HepG2 (cell line): ENCODE results near the gene OSBPL8. TPM values are rescaled to one million over a fixed set of nuclear protein-coding genes. Genes with fewer than 3 reads are reported as not detected.

Experiments
- ATAC-seq: fragments of 200-7000 bp; cut with Tn5 transposase; 3 replicates; pipeline ENCODE4 v1.9.1; 2020; ENCODE audit warnings: mild to moderate bottlenecking, moderate library complexity
- BruUV-seq: library from RNA; stranded (reverse); fragments of 400-500 nt; replicated peaks from 2 replicates; lab custom pipeline; 2021; lab: Mats Ljungman, UMichigan
- CTCF ChIA-PET: fragments of 300-600 bp; formaldehyde crosslinking; extraction: SDS; loops from one replicate; lab custom pipeline; 2021; ENCODE audit warnings: low total read pairs, inconsistent platforms, low intra/inter-chr PET ratio; lab: Yijun Ruan, JAX
- POLR2A ChIA-PET: fragments of 350-600 bp; sonication (Branson Sonifier 250); formaldehyde crosslinking; loops from one replicate; lab custom pipeline; 2020; ENCODE audit warnings: antibody characterized with exemption, inconsistent platforms; lab: Yijun Ruan, JAX
- DNase-seq: peaks from one replicate; pipeline ENCODE4 v3.0.0-alpha.2; 2015; ENCODE audit warnings: low spot score
- FAIRE-seq: peaks from 3 replicates; lab custom pipeline; 2011; peaks lifted over from hg19 to GRCh38; lab: Jason Lieb, UNC
- H2AFZ ChIP-seq: one replicate; pipeline ENCODE4 v1.6.1; 2011; ENCODE audit warnings: low read length, inconsistent platforms
- H3K27ac ChIP-seq: fragments of 300-600 bp; 3 replicates; pipeline ENCODE4 v1.8.0; 2011; ENCODE audit warnings: mixed run types, mild to moderate bottlenecking, mixed read lengths, low read length, inconsistent platforms; ENCODE audit not compliant: insufficient read depth; ENCODE audit errors: extremely low read length
- H3K27me3 ChIP-seq, 2 experiments: fragments of 200-600 bp in 1 of 2; 2 replicates in 1 of 2; 3 replicates in 1 of 2; pipeline versions ENCODE4 v1.6.0 to v1.8.0; 2011; ENCODE audit warnings: low read length in 2 of 2, mild to moderate bottlenecking in 2 of 2, moderate library complexity in 2 of 2, inconsistent platforms in 1 of 2; ENCODE audit not compliant: insufficient read depth in 2 of 2, control insufficient read depth in 1 of 2
- H3K36me3 ChIP-seq, 2 experiments: fragments of 200-600 bp in 1 of 2; replicated peaks in 1 of 2; 2 replicates in 1 of 2; 3 replicates in 1 of 2; pipeline versions ENCODE4 v1.5.1 to v1.8.0; 2011; ENCODE audit warnings: low read length in 2 of 2, inconsistent platforms in 1 of 2; ENCODE audit not compliant: insufficient read depth in 2 of 2, control insufficient read depth in 1 of 2
- H3K4me1 ChIP-seq: 2 replicates; pipeline ENCODE4 v1.5.1; 2012; ENCODE audit warnings: low read length, inconsistent platforms; ENCODE audit not compliant: insufficient read depth
- H3K4me2 ChIP-seq: 2 replicates; pipeline ENCODE4 v1.6.0; 2011; ENCODE audit warnings: low read depth, low read length, inconsistent platforms
- H3K4me3 ChIP-seq, 3 experiments: fragments of 200-600 bp in 1 of 3; sonication (generic), shearing (Covaris generic) in 1 of 3; replicated peaks in 1 of 3; 2 replicates each; pipeline ENCODE4 v1.5.1; 2011 to 2016; ENCODE audit warnings: low read length in 3 of 3, inconsistent platforms in 2 of 3, low read depth in 2 of 3, mild to moderate bottlenecking in 2 of 3, control low read depth in 1 of 3, mixed read lengths in 1 of 3; ENCODE audit not compliant: insufficient read depth in 1 of 3
- H3K79me2 ChIP-seq: one replicate; pipeline ENCODE4 v1.6.1; 2011; ENCODE audit warnings: low read length, inconsistent platforms; ENCODE audit not compliant: insufficient read depth
- H3K9ac ChIP-seq: 2 replicates; pipeline ENCODE4 v1.6.0; 2011; ENCODE audit warnings: mild to moderate bottlenecking, low read depth, low read length, inconsistent platforms; ENCODE audit not compliant: insufficient read depth
- H3K9me3 ChIP-seq: 2 replicates; pipeline ENCODE4 v1.5.1; 2012; ENCODE audit warnings: mild to moderate bottlenecking, low read length
- H4K20me1 ChIP-seq: 2 replicates; pipeline ENCODE4 v1.6.0; 2011; ENCODE audit warnings: inconsistent platforms, mild to moderate bottlenecking, low read length, moderate library complexity; ENCODE audit not compliant: insufficient read depth
- AHR ChIP-seq: IDR thresholded peaks from 2 replicates; pipeline ENCODE4 v1.6.1; 2018; ENCODE audit warnings: missing genetic modification reagents, missing compliant biosample characterization
- ATRX ChIP-seq: sonication (generic); formaldehyde crosslinking; IDR thresholded peaks from 2 replicates; pipeline ENCODE4 v1.4.0; 2020; ENCODE audit warnings: missing genetic modification reagents, borderline replicate concordance
- HIVEP1 ChIP-seq: sonication (generic); formaldehyde crosslinking; IDR thresholded peaks from 2 replicates; pipeline ENCODE4 v1.4.0; 2020; ENCODE audit warnings: mild to moderate bottlenecking, missing genetic modification reagents
- ISL2 ChIP-seq: sonication (generic); formaldehyde crosslinking; IDR thresholded peaks from 2 replicates; pipeline ENCODE4 v1.5.0; 2020; ENCODE audit warnings: missing genetic modification reagents
- KDM1A ChIP-seq: IDR thresholded peaks from 2 replicates; pipeline ENCODE4 v1.6.1; 2016; ENCODE audit warnings: missing compliant biosample characterization
- KMT2A ChIP-seq: sonication (generic); formaldehyde crosslinking; IDR thresholded peaks from 2 replicates; pipeline ENCODE4 v1.4.0; 2020; ENCODE audit warnings: missing genetic modification reagents
- MED13 ChIP-seq: sonication (generic); formaldehyde crosslinking; IDR thresholded peaks from 2 replicates; pipeline ENCODE4 v1.5.0; 2020; ENCODE audit warnings: missing genetic modification reagents
- RFX5 ChIP-seq: IDR thresholded peaks from 2 replicates; pipeline ENCODE4 v1.6.1; 2011; ENCODE audit warnings: low read depth, low read length, improper control_type of control experiment
- SATB2 ChIP-seq: sonication (generic); formaldehyde crosslinking; IDR thresholded peaks from 2 replicates; pipeline ENCODE4 v1.5.0; 2020; ENCODE audit warnings: missing genetic modification reagents
- TEAD3 ChIP-seq: optimal IDR thresholded peaks from 2 replicates; pipeline ENCODE3; 2016; ENCODE audit warnings: borderline replicate concordance
- TFE3 ChIP-seq: IDR thresholded peaks from 2 replicates; pipeline ENCODE4 v1.6.1; 2016
- ZNF567 ChIP-seq: sonication (generic); formaldehyde crosslinking; IDR thresholded peaks from 2 replicates; pipeline ENCODE4 v1.8.1; 2023; ENCODE audit warnings: mild to moderate bottlenecking, missing genetic modification reagents, borderline replicate concordance
- ZNF704 ChIP-seq: sonication (generic); formaldehyde crosslinking; IDR thresholded peaks from 2 replicates; pipeline ENCODE4 v1.8.1; 2023; ENCODE audit warnings: mild to moderate bottlenecking, inconsistent platforms, moderate library complexity, missing genetic modification reagents, borderline replicate concordance
- ZSCAN5A ChIP-seq: sonication (generic); formaldehyde crosslinking; IDR thresholded peaks from 2 replicates; pipeline ENCODE4 v1.8.0; 2022; ENCODE audit warnings: mild to moderate bottlenecking, missing genetic modification reagents, borderline replicate concordance
- WGBS: methylation state at CpG from one replicate; pipeline ENCODE4 v1.1.6; 2017; ENCODE audit warnings: low lambda C conversion rate; 5-methylcytosine and 5-hydroxymethylcytosine counted together
- in situ Hi-C: cut with HindIII; loops from 2 replicates; pipeline ENCODE4 v1.10.0; 2017; ENCODE audit warnings: low pct_unique_long_range_greater_than_20kb; ENCODE audit not compliant: extremely low pct_ligation_motif_present
- intact Hi-C: fragments of 100-400 bp; cut with micrococcal nuclease; formaldehyde crosslinking; loops from one replicate; pipeline ENCODE4 v1.10.0; 2022; ENCODE audit not compliant: unreplicated experiment
- polyA plus RNA-seq, 8 experiments: library from polyadenylated mRNA; depleted of rRNA in 3 of 8; stranded (reverse) in 7 of 8; unstranded in 1 of 8; fragments of >200 nt; fragmentation: Illumina TruSeq in 4 of 8; extraction: Trizol in 4 of 8; gene quantifications; 2 replicates each; pipeline versions ENCODE4 v1.2.1 to v1.2.3, GENCODE V29; 2011 to 2016; ENCODE audit warnings: low read depth in 4 of 8, missing spikeins in 1 of 8, mixed read lengths in 1 of 8; ENCODE audit not compliant: insufficient read depth in 1 of 8
- total RNA-seq, 5 experiments: library from RNA; depleted of rRNA; stranded (reverse); fragments of >200 nt; fragmentation: Illumina TruSeq; extraction: Trizol; gene quantifications; 2 replicates each; pipeline ENCODE4 v1.2.3, GENCODE V29; 2016; ENCODE audit warnings: low read depth in 1 of 5

Gene OSBPL8
- total and polyA plus RNA-seq, 2 of the 13 experiments (the other 11 are each of a cell fraction or from before 2014, with no cell fraction given) = 11.0 to 33.9 TPM

DNA sequence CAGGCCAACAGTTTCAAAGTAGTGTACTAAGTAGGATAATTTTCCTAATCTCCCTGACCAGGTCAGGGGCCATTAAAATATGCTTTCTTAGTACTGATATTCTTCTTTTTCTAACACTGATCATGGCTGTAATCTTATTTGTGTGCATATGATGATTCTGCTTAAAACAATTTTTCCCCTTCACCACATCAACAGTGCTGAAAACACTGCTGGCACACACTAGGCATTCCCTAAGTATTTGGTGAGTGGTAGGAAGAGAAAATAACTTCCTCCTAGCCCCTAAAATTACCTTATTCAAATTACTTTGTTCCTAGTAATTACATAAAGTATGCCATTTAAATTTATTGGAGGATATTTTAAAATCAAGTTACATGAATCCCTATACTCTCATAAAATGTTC is 161.5 kb downstream of the OSBPL8 start:
- ATAC-seq (no peak), DNase-seq (no peak), FAIRE-seq (no peak)
- Histone ChIP-seq H3K9me3 (no peaks in the 10 kb centered on the region), H3K4me2 (no peak overlapping the region), H4K20me1 (no peaks in the 10 kb centered on the region; the same call in 1 of the 2 replicates), H3K9ac (no peak overlapping the region), H3K36me3 (peaks cover 0 to 4% of the 10 kb centered on the region in 2 experiments; a peak in 2 of 5 replicates), H3K4me3 (no peak overlapping the region), H2AFZ (no peak overlapping the region), H3K27me3 (no peaks in the 10 kb centered on the region), H3K79me2 (no peaks in the 10 kb centered on the region), H3K4me1 (peaks cover 10% of the 10 kb centered on the region), H3K27ac (no peak overlapping the region)
- ChIA-PET CTCF (no interaction called here), POLR2A (no interaction called here)
- intact Hi-C loops (no loop called here), in situ Hi-C loops (no loop called here)
- TF ChIP-seq TEAD3 (CRISPR knock-in tag) = no peak
- TF ChIP-seq KMT2A (CRISPR knock-in tag) = no peak
- TF ChIP-seq KDM1A (CRISPR knock-in tag) = no peak
- no TSS peak for BruUV-seq

GRCh38 chr12:76391461-76391860 is 168.1 kb downstream of the OSBPL8 start:
- no TSS peak for BruUV-seq
- DNase-seq (no peak), ATAC-seq (no peak), FAIRE-seq (no peak)
- WGBS = 97% methylated on average over 1 of the region's 1 CpG
- Histone ChIP-seq H3K36me3 (peaks cover 0 to 14% of the 10 kb centered on the region in 2 experiments; a peak in 2 of 5 replicates), H3K4me2 (no peak overlapping the region), H4K20me1 (no peaks in the 10 kb centered on the region), H3K27me3 (no peaks in the 10 kb centered on the region), H3K79me2 (no peaks in the 10 kb centered on the region), H3K9me3 (no peaks in the 10 kb centered on the region), H3K4me3 (no peak overlapping the region), H3K4me1 (no peaks in the 10 kb centered on the region), H3K9ac (no peak overlapping the region), H2AFZ (no peak overlapping the region), H3K27ac (no peak overlapping the region)
- CTCF ChIA-PET = no interaction called here
- POLR2A ChIA-PET = no interaction called here
- intact Hi-C loops (no loop called here), in situ Hi-C loops (no loop called here)
- TF ChIP-seq ZSCAN5A (CRISPR knock-in tag) (no peak), ZNF704 (no peak), ATRX (CRISPR knock-in tag) (no peak), RFX5 (no peak), HIVEP1 (CRISPR knock-in tag) (no peak), SATB2 (CRISPR knock-in tag) (no peak), ISL2 (CRISPR knock-in tag) (no peak), TFE3 (CRISPR knock-in tag) (no peak), AHR (CRISPR knock-in tag) (no peak), ZNF567 (no peak), MED13 (no peak)
